HG03520 (cell line): Measurements from ENCODE around the gene OR10A2.
"Not testable (repeated sequence)": the region's sequence is repeated elsewhere in the genome, so short reads cannot be mapped to it uniquely, and the experiment has no call there.

Experiments used
- ATAC-seq: cut with Tn5 transposase; IDR thresholded peaks from one replicate; pipeline ENCODE4 v1.9.1; 2021; ENCODE audit warnings: mild to moderate bottlenecking, moderate library complexity; ENCODE audit not compliant: unreplicated experiment

The OR10A2 gene

DNA sequence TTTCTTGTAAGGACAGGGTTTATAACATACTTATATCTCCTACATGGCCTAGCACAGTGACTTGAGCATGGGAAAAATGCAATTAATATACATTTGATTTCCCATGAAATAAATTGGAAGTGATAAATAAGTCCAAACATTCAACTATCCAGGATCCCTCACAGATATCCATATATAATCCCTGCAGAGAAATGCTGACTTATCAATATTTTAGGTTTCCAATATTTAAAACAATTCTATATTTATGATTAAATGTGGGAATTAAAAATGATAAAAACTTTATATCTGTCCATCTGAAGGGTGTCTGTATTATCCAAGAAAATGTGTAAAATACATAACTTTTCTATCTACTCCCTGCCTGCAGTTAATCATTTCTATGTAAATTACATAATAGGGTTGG, 19.9 kb downstream of the OR10A2 start:
- no peak for ATAC-seq

DNA sequence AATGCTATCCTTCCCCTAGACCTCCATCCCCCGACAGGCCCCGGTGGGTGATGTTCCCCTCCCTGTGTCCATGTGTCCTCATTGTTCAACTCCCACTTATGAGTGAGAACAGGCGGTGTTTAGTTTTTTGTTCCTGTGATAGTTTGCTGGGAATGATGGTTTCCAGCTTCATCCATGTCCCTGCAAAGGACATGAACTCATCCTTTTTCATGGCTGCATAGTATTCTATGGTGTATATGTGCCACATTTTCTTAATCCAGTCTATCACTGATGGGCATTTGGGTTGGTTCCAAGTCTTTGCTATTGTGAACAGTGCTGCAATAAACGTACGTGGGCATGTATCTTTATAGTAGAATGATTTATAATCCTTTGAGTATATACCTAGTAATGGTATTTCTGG, 24.9 kb downstream of the OR10A2 start:
- ATAC-seq: not testable (repeated sequence)

DNA sequence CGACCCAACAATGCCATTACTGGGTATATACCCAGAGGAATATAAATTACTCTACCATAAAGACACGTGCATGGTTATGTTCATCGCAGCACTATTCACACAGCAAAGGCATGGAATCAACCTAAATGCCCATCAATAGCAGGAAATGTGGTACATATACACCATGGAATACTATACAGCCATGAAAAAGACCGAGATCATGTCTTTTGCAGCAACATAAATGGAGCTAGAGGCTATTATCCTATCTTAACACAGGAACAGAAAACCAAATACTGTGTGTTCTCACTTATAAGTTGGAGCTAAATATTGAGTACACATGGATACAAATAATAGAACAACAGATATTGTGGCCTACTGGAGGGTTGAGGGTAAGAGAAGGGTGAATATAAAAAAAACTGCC, 26.0 kb downstream of the OR10A2 start:
- no peak for ATAC-seq

DNA sequence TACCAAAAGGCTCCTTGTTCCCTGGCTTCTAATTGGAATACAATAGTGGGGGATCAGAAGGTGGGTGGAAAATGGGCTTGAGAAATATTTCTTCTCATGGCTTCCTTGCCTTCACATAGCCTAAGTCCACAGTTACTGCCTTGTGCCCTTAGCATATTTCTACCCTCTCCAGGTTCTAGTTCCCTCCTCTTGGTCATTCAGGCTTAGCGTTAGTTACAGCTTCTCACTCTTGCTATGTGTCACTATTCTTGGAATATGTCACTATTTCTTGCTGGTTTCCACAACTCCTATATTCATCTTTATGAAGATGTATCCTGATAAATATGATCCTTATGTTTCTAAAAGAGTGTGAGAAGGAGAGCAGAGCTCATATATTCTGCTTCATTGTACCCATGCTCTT, 27.0 kb downstream of the OR10A2 start:
- no peak for ATAC-seq

DNA sequence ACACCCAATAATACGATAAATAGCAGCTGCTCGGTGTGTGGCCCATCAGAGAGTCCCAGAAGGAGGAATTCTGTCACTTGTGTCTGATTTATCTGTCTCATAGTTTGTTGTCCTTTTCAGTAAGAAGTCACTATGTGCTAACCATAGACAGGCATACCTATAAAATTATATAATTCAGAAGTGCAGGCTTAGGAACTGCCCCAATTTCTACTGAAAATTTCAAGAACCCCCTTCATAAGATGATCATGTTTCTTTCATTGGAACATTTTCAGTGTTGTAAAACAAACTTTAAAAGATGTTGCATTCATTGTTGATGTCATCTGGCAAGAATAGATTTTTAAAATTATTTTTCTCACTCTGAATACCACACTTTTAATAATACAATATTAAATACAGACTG, 29.5 kb downstream of the OR10A2 start, which contains the start of gene OR2D2:
TSS of gene OR2D2 (minus strand) at position 101 of the 400 bp plus-strand sequence. CDS start at position 101, 0 bp downstream.
- ATAC-seq: no peak

DNA sequence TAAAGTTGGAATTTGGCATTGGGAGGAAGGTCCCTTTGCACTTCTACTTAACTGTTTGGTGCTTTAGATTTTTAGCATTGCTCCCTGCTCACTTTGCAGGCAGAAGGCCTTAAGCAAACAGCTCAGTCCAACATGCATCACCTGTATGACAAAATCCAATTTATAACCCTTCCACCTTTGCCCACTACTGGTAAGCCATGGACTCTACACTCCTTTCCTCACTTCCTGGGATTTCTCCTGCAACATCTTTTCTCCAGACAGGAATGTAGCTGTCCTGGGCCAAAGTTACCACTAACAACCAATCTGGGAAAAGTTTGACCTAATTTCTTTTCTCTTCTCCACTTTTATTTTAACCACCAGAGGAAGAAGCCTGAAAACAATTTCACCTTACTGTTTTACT, 31.2 kb downstream of the OR10A2 start:
- ATAC-seq: no peak

DNA sequence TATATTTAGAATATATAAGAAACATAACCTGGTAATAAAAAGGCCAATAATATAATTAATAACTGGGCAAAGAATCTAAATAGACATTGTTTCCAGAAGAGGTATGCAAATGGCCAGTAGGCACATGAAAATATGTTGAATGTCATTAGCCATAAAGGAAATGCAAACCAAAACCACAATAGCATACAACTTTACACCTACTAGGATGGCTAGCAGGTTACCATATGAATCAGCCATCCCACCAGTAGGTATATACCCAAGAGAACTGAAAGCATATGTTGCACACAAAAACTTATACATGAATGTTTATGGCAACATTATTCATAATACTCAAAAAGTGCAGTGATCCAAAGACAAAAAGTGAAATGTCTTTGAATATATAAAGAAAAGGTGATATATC, 32.2 kb downstream of the OR10A2 start:
- ATAC-seq: peak; percentile 91

DNA sequence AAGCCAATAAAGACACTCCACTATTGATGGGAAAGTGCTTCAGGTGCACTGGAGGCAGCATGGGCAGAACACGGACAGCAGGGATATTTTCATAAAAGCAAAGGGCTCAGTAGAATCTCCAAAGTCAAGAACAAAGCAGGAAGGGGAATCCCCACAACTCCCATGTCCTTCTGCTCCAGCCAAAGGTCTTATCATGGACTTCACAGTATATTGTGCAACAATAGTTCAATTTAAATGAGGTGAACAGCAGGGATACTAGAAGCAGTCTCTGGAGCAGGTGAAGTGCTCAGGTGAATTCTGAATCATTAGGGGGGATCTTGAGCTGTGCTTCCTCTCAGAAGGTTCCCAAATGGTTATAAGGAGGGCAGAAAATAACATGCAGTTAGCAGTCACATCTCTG, 36.1 kb downstream of the OR10A2 start:
- no peak for ATAC-seq

DNA sequence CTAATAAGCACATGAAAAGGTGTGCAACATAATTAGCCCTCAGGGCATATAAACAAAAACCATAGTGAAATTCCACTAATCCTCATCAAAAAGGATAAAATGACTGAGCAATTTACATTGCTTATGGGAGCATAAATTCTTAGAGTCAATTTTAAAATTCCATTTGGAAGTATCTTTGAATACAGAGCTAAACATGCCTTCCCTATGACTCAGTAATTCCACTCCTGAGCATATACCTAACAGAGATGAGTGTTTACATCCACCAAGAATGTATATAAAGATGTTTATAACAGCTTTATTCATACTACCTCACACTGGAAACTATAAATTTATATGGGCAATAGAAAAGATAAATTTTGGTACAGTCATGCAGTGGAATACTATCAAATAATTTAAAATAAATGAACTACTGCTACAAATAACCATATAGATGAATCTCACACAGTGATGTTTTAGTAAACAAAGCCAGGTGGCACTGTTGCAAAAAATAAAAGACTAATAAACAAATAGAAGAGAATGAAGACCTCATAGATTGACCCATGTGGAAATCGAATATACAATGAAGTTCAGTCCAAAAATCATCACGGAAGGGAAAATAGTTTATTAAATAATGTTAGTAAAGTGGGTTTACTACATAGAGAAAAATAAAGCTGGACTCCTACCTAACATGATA, 37.6 kb downstream of the OR10A2 start:
- no peak for ATAC-seq

DNA sequence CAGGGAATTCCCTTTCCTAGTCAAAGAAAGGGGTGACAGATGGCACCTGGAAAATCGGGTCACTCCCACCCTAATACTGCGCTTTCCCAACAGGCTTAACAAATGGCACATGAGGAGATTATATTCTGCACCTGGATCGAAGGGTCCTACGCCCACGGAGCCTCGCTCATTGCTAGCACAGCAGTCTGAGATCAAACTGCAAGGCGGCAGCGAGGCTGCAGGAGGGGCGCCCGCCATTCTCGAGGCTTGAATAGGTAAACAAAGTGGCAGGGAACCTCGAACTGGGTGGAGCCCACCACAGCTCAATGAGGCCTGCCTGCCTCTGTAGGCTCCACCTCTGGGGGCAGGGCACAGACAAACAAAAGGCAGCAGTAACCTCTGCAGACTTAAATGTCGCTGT, 41.9 kb downstream of the OR10A2 start:
- ATAC-seq: not testable (repeated sequence)

DNA sequence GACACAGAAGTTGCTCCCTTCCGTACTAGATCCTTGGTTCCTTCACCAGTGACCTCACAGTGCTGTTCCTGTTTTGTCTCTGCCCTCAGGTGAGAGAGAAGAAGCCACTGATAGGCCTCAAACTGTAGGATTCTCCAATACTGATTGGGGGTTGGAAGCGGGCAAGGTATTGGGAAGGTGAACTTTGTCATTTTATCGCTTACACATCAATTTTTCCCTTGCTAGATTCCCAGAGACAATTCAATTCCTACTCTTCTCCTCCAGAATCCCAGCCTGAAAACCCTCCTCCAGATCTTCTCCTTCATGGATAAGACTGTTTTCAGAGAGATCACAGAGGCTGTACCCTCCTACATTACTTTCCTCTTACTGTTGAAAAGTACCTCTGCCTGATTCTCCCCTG, 48.5 kb downstream of the OR10A2 start:
- no peak for ATAC-seq

DNA sequence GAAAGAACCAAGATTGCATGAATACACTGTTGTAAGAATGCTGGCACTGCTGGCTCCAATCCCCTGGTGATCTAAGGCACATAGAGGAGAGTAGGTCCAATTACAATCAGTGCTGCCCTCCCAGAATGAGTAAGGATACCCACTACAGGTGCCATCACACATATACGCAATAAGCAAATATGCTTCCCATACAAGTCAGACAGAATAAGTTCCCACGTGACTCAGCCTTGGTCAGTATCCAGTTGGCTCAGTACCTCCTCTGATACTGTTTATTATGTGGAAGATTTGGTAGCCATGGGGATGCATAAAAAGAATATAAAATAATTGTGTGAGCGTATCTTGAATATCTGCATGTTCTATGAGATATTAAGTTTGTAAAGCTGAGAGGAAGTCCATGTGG, 49.1 kb downstream of the OR10A2 start:
- ATAC-seq: no peak

DNA sequence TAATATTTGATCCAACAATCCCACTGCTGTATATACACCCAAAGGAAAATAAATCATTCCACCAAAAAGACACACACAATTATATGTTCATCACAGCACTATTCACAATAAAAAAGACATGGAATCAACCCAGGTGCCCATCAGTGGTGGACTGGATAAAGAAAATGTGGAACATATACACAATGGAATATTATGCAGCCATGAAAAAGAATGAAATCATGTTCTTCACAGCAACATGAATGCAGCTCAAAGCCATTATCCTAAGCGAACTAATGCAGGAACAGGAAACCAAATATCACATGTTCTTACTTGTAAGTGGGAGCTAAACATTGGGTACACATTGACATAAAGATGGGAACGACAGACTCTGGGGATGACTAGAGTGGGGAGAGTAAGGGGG, 56.8 kb downstream of the OR10A2 start:
- ATAC-seq: no peak

DNA sequence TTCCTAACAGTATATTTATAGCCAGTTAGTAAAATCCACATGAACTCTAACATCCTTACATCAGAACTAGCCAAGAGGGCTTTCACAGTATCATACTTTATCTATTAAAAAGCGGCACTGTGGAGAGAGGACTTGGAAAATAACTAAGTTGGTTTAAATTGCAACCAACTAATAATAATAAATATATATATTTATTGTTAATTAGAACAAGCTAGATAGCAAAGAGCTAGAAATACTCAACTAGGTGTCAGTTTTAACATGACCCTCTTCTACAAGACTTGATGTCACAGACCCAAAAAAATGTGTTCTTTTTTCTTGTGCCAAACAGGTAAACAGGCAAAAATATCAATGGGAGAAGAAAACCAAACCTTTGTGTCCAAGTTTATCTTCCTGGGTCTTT, 57.8 kb downstream of the OR10A2 start, which contains the start of gene OR2D3:
TSS of gene OR2D3 (plus strand) at position 301 of the 400 bp plus-strand sequence. CDS start at position 301, 0 bp downstream.
- ATAC-seq: no peak
